CD4-positive, alpha-beta T cell (primary cell): ENCODE results near the gene USP47. TPM values are rescaled to one million over a fixed set of nuclear protein-coding genes. Genes with fewer than 3 reads are reported as not detected.

Experiments used
- ATAC-seq: fragments of 200-7000 bp; cut with Tn5 transposase; one replicate; pipeline ENCODE4 v1.10.0; 2022; ENCODE audit warnings: mild to moderate bottlenecking; ENCODE audit not compliant: poor library complexity
- CTCF ChIA-PET: fragments of 350-600 bp; sonication (Branson Sonifier 250); formaldehyde crosslinking; loops from one replicate; lab custom pipeline; 2021; ENCODE audit warnings: antibody characterized with exemption, inconsistent platforms; lab: Charles Lee
- POLR2A ChIA-PET: fragments of 350-600 bp; sonication (Branson Sonifier 250); formaldehyde crosslinking; loops from one replicate; lab custom pipeline; 2021; ENCODE audit warnings: antibody characterized with exemption, inconsistent platforms; lab: Charles Lee
- DNase-seq, 14 experiments: peaks; one replicate each; pipeline ENCODE4 v3.0.0-alpha.2; 2013 to 2020; ENCODE audit warnings: mixed read lengths in 2 of 14
- H3K27ac ChIP-seq, 2 donors: one replicate each; pipeline versions ENCODE4 v1.5.1 to v1.7.0; 2013; ENCODE audit warnings: low read length in 2 of 2, low read depth in 1 of 2, mild to moderate bottlenecking in 1 of 2
- H3K27me3 ChIP-seq, 2 experiments: 1 replicate in 1 of 2; 2 replicates in 1 of 2; pipeline versions ENCODE4 v1.6.1 to v1.7.0; 2013; ENCODE audit warnings: low read length in 2 of 2, control low read depth in 1 of 2, mild to moderate bottlenecking in 1 of 2, moderate library complexity in 1 of 2; ENCODE audit not compliant: insufficient read depth in 2 of 2, control insufficient read depth in 1 of 2
- H3K36me3 ChIP-seq: one replicate; pipeline ENCODE4 v1.6.1; 2013; ENCODE audit warnings: low read length, control low read depth; ENCODE audit not compliant: insufficient read depth
- H3K4me1 ChIP-seq: one replicate; pipeline ENCODE4 v1.6.1; 2013; ENCODE audit warnings: low read length, control low read depth; ENCODE audit not compliant: insufficient read depth
- H3K4me3 ChIP-seq: one replicate; pipeline ENCODE4 v1.5.1; 2013; ENCODE audit warnings: mild to moderate bottlenecking, low read length, moderate library complexity
- H3K9me3 ChIP-seq, 2 experiments: 1 replicate in 1 of 2; 2 replicates in 1 of 2; pipeline versions ENCODE4 v1.6.1 to v1.7.0; 2013; ENCODE audit warnings: low read length in 2 of 2, mild to moderate bottlenecking in 2 of 2, control low read depth in 1 of 2, moderate library complexity in 1 of 2; ENCODE audit not compliant: control insufficient read depth in 1 of 2, insufficient read depth in 1 of 2
- H3K27ac Mint-ChIP-seq: one replicate; pipeline ENCODE4 v1.8.0; 2020; ENCODE audit warnings: mixed read lengths
- H3K27me3 Mint-ChIP-seq: one replicate; pipeline ENCODE4 v1.8.0; 2021; ENCODE audit warnings: mixed read lengths
- H3K36me3 Mint-ChIP-seq: one replicate; pipeline ENCODE4 v1.8.0; 2021; ENCODE audit warnings: low read depth, mixed read lengths
- H3K4me1 Mint-ChIP-seq: one replicate; pipeline ENCODE4 v1.8.0; 2021; ENCODE audit warnings: low read depth, mixed read lengths
- H3K4me3 Mint-ChIP-seq: one replicate; pipeline ENCODE4 v1.8.0; 2020; ENCODE audit warnings: mild to moderate bottlenecking, mixed read lengths
- H3K9me3 Mint-ChIP-seq: one replicate; pipeline ENCODE4 v1.8.0; 2020; ENCODE audit warnings: mixed read lengths
- intact Hi-C, 2 experiments: fragments of 100-400 bp; cut with DNase I in 1 of 2; cut with micrococcal nuclease in 1 of 2; formaldehyde crosslinking; loops; one replicate each; pipeline versions ENCODE4 v1.15.1 to v1.9.0; 2023 to 2025; cut with DNase I, micrococcal nuclease
- total RNA-seq, 174 experiments: library from RNA in 2 of 174; stranded (reverse) in 2 of 174; gene quantifications; one replicate each; pipeline ENCODE4 v1.2.3 and lab custom pipeline; 2021 to 2026
- TF ChIP-seq, protein P1 (sequence below): fragments of 200-600 bp; IDR thresholded peaks from one replicate; pipeline ENCODE4 v1.8.0; 2022; ENCODE audit warnings: antibody characterized with exemption, mild to moderate bottlenecking

The USP47 gene
- total RNA-seq, 2 experiments from 2014 or later = 97.0 to 100 TPM

DNA sequence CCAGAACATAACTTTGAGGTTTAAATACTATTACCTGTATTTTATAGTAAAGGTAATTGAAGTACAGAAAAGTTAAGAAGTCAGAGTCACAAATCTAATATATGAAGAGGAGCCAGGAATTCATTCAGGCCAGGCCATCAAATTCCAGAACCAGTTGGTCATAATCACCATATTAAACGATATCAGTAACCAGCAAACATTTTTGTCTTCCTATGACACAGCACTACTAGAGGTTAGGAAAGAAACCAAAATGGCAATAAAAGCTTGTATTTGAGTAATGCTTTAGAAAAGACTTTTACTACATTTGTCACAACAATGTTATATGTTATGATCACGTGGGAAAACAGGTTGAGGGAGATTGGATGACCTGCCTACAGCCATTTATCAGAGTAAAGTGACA, 104.4 kb downstream of the USP47 start:
- H3K36me3 Mint-ChIP-seq = peaks cover 94% of the 10 kb centered on the region
- no peak overlapping the region for H3K27ac Mint-ChIP-seq
- Histone ChIP-seq H3K36me3 (peaks cover 68% of the 10 kb centered on the region), H3K9me3 (no peaks in the 10 kb centered on the region), H3K4me3 (no peak overlapping the region), H3K27me3 (no peaks in the 10 kb centered on the region), H3K27ac (no peak overlapping the region), H3K4me1 (no peaks in the 10 kb centered on the region)
- H3K4me3 Mint-ChIP-seq = no peak overlapping the region
- H3K4me1 Mint-ChIP-seq = no peaks in the 10 kb centered on the region
- H3K9me3 Mint-ChIP-seq = no peaks in the 10 kb centered on the region
- no peak for DNase-seq
- TF ChIP-seq, protein P1, sequence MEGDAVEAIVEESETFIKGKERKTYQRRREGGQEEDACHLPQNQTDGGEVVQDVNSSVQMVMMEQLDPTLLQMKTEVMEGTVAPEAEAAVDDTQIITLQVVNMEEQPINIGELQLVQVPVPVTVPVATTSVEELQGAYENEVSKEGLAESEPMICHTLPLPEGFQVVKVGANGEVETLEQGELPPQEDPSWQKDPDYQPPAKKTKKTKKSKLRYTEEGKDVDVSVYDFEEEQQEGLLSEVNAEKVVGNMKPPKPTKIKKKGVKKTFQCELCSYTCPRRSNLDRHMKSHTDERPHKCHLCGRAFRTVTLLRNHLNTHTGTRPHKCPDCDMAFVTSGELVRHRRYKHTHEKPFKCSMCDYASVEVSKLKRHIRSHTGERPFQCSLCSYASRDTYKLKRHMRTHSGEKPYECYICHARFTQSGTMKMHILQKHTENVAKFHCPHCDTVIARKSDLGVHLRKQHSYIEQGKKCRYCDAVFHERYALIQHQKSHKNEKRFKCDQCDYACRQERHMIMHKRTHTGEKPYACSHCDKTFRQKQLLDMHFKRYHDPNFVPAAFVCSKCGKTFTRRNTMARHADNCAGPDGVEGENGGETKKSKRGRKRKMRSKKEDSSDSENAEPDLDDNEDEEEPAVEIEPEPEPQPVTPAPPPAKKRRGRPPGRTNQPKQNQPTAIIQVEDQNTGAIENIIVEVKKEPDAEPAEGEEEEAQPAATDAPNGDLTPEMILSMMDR = no peak
- ATAC-seq = no peak
- ChIA-PET POLR2A (no interaction called here), CTCF (no interaction called here)
- intact Hi-C loops = no loop called here
- no peaks in the 10 kb centered on the region for H3K27me3 Mint-ChIP-seq

DNA sequence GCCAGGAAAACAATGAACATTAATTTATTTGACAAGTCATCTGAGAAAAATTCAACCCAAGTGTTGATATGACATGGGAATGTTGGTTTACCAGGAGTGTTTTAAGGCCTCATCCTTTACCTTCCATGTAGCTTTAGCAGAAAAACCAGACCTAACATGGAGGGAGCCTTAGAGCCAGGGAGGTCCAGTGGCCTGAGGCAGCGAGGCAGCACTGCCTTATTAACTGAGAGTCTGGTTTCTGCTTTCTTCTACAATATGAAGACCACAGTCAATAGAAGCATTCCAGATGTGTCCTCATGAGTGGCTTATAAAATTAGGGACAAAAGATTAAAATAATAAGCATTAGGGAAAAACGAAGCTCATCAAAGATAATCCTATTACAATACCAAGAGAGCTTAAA, 105.1 kb downstream of the USP47 start:
- peaks cover 68% of the 10 kb centered on the region for H3K36me3 ChIP-seq
- H3K4me1 Mint-ChIP-seq = no peaks in the 10 kb centered on the region
- ATAC-seq = no peak
- no peak overlapping the region for H3K4me3 Mint-ChIP-seq
- H3K27ac ChIP-seq = no peak overlapping the region
- TF ChIP-seq, protein P1 = no peak
- ChIA-PET POLR2A (no interaction called here), CTCF (no interaction called here)
- intact Hi-C loops = no loop called here
- no peaks in the 10 kb centered on the region for H3K27me3 Mint-ChIP-seq
- H3K9me3 ChIP-seq = no peaks in the 10 kb centered on the region
- no peaks in the 10 kb centered on the region for H3K4me1 ChIP-seq
- H3K27ac Mint-ChIP-seq = no peak overlapping the region
- H3K27me3 ChIP-seq = no peaks in the 10 kb centered on the region
- H3K36me3 Mint-ChIP-seq = peaks cover 94% of the 10 kb centered on the region
- no peak for DNase-seq
- H3K4me3 ChIP-seq = no peak overlapping the region
- no peaks in the 10 kb centered on the region for H3K9me3 Mint-ChIP-seq

DNA sequence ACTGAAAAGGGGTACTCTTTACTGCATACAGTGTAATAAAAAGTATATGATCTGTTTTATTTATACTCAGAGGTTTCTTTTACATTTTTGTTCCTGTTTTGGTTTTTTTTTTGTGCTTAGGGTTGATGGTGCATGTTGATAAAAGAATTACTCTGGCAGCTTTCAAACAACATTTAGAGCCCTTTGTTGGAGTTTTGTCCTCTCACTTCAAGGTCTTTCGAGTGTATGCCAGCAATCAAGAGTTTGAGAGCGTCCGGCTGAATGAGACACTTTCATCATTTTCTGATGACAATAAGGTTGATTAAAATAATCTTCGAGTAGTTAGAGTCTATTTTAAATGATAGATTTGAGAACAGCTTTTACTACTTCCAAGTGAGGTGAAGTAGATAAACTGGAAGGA, 106.1 kb downstream of the USP47 start:
- intact Hi-C loops = no loop called here
- H3K27me3 ChIP-seq = no peaks in the 10 kb centered on the region
- H3K4me1 ChIP-seq = no peaks in the 10 kb centered on the region
- H3K4me3 Mint-ChIP-seq = no peak overlapping the region
- H3K36me3 ChIP-seq = peaks cover 67% of the 10 kb centered on the region
- no peaks in the 10 kb centered on the region for H3K27me3 Mint-ChIP-seq
- peaks cover 94% of the 10 kb centered on the region for H3K36me3 Mint-ChIP-seq
- H3K4me1 Mint-ChIP-seq = no peaks in the 10 kb centered on the region
- ATAC-seq (no peak), DNase-seq (no peak)
- no peaks in the 10 kb centered on the region for H3K9me3 Mint-ChIP-seq
- TF ChIP-seq, protein P1 = no peak
- H3K27ac Mint-ChIP-seq = peak overlapping the region; percentile 36
- no peak overlapping the region for H3K4me3 ChIP-seq
- no peak overlapping the region for H3K27ac ChIP-seq
- ChIA-PET CTCF (interaction anchor here (1.5 kb wide), 1 partner anchor 16 kb away, joined by 5 read pairs; no protein-coding TSS in a partner anchor), POLR2A (interaction anchor here (0.6 kb wide), 1 partner anchor 206 kb away, joined by 3 read pairs; no protein-coding TSS in a partner anchor)
- H3K9me3 ChIP-seq = no peaks in the 10 kb centered on the region
